ENCODE data around the gene HIP1.

GRCh38 chr7:75579899-75580298, 158.8 kb downstream of the HIP1 start:
- no peak for TF ChIP-seq RBM15 (IDR thresholded peaks at IDR 0.05; ENCODE audit: insufficient read depth, low read length)
- no peak for TF ChIP-seq RHOXF2B (CRISPR knock-in tag; conservative IDR thresholded peaks at IDR 0.05)
- TF ChIP-seq ELF1 (tag; IDR thresholded peaks at IDR 0.05) = no peak
